NCI-H2081 treated with DMSO at 0.1 percent for 48 hours (cell line): ENCODE results near the gene ABCC5.
"Not testable (repeated sequence)": the region's sequence is repeated elsewhere in the genome, so short reads cannot be mapped to it uniquely, and the experiment has no call there.

ENCODE experiments used
- DNase-seq: peaks from one replicate; lab custom pipeline; 2025; lab: John Stamatoyannopoulos, UW

The ABCC5 gene

DNA sequence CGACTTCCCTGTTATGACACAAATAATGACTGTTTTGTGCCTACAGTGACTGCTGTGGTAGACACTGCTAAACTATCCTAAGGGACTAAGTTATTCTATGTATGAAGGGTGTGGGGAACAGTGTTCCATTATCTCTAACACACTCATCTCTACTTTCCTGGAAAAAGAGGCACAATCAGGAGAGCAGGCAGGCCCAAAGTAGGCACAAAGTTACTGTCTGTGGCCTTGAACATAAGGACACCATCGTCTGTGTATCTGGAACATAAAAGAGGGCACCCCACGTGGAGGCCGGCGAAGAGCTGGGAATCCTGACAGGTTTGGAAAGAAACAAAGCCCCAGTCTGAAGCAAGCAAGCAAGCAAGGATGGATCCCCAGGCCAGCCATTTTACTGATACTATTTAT lies 1.5 kb downstream of the ABCC5 start:
- no peak for DNase-seq

DNA sequence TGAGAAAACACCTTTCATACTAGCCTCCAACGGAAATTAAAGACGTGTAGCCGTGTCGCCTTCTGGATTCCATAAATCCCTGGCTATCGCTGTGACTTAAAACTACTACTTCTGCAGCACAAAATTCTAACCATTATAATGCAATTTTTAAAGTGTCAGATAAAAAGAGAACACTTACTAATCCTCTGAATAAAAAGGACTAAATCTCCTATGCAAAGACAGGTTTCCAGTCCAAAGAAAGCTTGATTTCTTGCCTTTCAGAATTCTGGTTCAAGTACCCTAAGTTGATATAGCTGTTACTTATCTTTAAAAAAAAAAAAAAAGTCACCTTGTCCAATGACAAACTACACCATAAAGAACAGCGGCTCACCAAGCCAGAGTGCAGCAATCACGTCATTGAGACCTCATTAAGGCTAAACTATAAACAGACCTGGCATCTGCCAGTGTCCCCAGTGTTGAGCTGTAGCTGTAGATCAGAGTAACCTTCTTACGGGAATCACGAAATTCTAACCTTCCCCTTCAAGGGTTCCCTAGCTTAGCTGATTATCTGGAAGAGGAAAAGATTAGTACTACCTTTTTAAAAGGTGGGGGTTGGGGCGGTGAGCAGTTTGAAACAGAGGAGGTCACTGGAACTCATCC lies 2.2 kb downstream of the ABCC5 start:
- peak; percentile 24 for DNase-seq

DNA sequence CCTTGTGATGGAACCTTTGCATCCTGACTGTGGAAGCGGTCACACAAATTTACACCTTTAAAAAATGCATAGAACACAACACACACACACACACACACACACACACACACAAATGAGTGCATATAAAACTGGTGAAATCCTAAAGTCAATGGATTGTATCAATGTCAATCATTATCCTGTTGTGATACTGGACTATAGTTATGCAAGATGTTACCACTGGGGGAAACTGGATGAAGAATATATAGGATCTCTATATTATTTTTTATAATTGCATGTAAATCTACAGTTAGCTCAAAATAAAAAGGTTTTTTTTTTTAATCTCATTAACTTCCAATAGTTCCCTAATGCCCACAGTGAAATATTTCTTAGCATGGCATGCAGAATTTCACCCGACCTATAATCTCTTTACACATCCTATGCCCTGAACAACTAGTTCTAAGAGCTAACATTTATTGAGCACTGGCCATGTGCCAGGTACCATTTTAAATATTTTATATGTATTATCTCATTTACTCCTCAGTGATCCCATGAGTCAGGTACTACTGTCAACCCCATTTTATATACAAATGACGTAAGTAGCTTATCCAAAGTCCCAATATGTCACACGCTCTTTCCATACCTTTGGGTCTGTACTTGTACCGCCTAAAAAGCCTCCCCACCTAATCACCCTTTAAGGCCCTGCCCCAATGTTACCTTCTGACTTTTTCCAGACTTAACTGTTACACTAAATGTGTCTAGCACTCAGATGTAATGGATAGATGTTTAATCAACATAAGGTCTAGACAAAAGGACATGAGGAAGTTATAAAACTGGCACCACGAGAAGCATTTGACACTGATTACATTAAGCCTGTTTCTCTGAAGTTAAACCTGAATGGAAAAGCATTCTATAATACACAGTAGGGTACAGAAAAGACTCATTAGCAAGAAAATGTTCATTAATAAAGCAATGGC lies 5.5 kb downstream of the ABCC5 start:
- no peak for DNase-seq

DNA sequence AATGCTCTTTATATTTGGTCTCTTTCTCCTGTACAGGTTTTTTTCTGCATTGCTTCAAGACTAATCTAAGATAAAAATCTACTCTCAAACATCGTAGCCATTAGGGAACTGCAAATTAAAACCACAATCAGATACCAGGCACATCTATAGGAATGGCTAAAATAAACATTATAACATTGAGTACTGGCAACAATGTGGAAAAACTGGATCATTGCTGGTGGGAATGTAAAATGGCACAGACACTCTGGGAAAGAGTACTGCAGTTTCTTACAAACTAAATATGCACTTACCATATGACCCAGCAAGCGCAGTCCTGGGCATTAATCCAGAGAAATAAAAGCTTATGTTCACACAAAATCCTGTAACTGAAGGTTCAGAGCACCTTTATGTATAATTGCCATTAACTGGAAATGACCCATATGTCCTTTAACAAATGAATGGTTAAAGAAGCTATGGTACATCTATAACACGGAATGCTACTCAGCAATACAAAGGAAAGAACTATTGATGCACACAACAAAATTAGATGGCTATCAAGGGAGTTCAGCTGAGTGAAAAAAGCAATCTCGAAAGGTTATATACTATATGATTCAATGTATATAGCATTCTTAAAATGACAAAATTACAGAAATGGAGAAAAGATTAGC lies 6.3 kb downstream of the ABCC5 start:
- no peak for DNase-seq

DNA sequence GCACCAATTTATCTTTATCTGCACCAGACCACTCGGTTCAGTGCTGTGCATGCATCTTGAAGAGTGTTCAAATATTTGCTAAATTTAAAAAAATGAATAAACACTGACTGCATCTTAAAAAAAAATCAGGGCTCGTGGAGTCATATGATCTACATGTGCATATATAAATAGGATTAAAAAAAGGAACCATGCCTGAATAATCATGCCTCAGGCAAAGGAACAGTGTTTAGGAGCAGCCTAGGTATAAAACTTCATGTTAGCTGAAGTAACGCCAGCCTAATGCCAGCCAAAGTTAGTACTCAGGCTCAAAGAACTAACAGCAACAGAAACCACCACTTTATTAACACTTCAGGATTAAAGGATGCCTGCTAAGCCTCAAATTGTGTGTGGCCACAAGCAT lies 9.5 kb downstream of the ABCC5 start:
- DNase-seq, result no peak

DNA sequence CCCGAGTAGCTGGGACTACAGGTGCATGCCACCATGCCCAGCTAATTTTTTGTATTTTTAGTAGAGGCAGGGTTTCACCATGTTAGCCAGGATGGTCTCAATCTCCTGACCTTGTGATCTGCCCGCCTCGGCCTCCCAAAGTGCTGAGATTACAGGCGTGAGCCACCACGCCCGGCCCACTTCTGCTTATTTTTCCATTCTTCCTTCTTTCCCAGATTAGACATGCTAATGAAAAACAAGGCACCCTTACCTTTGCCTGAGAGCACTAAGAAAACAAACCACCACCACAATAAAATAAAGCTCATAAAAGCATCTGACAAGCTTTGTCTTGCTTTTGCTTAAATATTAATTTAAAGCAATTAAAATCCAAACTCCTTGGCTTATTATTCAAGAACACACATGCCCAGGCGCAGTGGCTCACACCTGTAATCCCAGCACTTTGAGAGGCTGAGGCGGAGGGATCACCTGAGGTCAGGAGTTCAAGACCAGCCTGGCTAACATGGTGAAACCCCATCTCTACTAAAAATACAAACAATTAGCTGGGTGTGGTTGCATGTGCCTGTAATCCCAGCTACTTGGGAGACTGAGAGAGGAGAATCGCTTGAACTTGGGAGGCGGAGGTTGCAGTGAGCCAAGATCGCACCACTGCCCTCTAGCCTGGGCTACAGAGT lies 10.4 kb downstream of the ABCC5 start:
- not testable (repeated sequence) for DNase-seq

DNA sequence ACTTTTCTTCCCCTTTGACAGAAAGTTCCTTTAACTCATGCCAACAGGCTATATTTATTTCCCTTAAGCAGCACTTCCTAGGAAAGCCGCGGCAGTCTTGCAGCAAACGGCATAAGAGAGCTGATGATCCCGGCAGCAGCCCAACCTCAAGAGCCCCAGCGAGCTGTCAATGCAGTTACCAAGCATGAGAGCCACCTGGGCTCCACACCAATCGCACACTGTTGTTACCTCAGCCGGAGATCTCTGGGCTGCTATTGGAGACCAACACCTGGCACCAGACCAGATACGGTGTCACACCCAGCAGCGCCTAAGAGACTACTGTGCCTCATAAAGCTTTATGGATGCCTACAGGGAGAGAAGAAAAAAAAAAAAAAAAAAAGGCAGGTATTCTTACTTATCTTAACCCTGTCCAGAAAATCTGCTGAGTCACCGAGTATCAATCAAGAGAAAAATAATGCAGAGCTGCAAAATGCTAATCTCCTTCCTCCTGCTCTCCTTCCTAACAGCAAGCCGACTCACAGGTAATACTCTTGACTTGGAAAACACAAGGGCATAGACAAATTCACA lies 11.7 kb downstream of the ABCC5 start:
- DNase-seq, result peak; percentile 97

DNA sequence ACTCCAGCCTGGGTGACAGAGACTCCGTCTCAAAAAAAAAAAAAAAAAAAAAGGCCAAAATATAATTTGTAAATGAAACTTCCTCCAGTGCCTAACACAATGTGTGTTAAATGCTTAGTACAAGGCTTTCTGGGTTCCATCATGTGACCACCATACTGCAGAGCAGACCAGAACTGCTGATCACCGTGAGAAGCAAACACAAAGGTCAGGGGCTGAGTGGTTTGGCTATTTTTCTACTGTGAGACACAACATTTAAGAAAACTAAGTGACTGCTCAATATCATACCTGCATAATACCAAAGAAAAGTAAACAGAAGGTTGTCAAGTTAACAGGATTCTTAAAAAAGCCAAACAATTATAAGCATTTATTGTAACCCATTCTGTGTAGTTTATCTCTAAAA lies 13.2 kb downstream of the ABCC5 start:
- no peak for DNase-seq

DNA sequence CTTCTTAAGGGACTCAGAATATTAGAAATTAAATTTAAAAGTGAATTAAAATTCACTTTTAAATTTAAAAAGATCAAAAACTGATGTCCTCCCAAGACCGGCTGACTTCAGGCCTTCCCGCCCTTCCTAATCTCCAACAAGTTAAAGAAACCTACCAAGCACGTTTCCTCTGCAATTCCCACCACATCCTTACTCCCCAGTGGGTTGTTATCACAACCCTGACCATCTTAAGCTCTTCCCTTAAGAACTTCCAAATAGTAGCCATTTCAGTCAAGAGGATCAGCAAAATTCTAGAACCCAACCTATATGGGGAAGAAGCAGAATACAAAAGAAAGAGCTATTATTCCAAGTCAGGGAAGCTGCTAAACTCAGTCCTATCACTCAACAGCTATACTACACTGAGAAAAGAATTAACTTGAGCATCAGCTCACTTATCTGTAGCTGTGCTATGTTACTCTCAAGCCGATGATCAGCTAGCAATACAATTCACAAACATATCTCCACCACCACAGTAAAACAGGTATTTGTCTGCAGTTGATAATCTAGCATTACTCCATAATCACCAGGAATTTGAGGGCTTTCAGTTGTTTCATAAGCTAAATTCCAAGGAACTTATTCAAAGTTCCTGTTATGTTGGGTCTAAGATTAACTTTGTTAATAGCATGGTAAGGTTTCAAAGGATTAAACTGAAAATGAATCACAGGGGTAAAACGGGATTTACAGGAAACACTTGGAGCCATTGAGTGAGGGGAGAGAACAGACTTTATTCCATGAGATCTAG lies 14.3 kb downstream of the ABCC5 start:
- no peak for DNase-seq

DNA sequence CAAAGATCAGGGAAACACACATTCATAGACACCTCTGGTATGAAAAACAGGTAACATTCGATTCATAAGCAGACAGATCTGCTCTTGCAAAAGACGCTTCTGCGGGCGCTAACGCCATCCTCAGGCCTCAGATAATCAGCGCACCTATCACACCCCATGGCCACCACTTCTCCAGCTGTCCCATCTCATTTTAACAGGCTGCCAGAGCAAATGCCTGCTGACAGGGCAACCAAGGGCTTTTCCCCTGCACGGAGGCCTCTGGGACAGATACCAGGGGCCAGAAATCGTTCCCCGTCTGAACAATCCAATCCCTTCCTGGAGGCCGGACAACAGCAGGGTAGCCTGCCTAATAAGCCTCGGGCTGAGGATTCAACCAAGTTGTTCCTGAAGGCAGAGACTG lies 15.2 kb downstream of the ABCC5 start:
- no peak for DNase-seq

DNA sequence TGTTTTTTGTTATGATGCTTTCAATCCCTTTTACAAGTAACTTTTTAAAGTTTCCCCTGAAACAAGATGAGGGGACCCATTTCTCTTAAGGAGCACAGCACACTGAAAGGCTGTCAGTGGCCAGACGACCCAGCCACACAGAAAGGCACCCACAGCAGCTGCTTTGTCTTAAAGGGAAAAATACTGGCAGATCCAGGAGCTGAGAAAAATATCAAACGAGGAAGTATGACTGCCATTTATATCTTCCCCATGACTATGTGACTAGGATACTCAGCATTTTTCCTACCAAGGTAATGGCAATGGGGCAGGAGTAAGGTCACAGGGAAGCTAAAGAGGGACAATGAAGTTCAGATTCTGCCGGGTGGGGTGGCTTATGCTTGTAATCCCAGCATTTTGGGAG lies 15.9 kb downstream of the ABCC5 start:
- DNase-seq, result no peak

DNA sequence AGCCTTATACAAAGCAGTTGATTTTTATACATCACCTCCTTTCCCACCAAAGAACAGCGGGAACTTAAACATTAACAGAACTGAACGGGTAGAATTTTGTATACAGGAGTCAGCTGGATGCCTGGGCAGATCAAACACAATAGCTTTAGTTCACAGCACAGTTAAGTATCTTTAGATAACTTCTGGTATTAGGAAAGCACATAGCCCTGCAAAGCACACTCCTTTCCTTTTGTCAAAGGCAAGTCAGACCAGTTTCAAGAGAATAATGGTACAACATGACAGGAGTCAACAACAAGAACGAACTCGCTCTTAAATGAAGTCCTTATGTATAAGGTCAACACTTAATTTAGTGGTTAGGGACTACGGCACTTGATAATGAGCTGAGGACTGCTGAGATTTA lies 26.3 kb downstream of the ABCC5 start:
- no peak for DNase-seq

DNA sequence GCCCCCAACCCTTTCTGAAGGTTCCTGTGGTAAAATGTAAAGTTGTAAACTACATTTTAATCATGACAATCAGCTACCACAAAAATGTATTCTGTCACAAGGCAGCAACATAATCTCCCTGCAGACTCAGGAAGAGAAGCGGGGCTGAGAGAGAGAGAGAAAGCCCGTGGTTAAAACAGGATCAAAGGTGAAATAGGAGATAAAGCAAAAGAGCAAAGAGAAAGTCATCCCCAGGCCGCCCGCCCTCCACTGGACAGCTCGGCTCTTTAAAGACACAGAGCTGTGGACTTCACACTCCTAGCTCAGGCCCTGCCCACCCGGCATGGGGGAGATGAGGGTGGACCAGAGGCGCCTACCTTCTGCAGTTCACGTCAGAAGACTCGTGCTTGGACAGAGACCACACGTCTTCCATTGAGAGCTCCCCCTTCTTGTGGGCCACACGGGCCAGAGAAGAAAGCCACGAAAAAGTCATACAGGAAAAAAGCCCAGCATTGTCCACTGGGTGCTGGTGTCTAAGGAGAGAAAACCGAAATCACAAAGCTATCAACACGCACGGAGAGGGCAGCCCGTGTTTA lies 29.4 kb downstream of the ABCC5 start:
- DNase-seq, result no peak

DNA sequence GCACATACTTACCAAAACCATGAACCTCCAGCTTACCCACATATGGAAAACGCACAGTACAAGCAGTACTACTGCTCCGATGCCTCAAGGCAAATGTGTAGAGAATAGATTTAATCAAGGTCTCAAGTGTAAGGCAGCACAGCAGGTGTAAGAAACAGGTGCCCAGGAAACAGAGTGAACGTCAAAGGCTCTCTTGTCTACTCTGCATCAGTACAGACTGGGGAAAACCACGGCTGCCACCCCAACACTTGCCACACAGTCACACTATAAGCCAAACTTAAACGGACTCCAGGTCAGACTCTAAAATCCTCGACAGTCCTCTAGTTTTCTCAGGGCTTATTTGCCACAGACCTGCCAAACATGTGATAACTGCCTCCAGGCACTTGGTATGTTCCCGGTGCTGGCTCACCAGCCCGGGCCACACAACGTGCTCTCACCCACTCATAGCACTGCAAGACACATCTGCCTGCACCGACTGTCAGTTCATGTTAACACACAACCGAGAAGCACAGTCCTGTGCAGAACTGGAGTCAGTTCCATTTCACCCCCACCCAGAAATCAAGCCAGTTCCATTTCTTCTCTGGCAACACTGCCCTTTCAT lies 30.6 kb downstream of the ABCC5 start:
- no peak for DNase-seq

DNA sequence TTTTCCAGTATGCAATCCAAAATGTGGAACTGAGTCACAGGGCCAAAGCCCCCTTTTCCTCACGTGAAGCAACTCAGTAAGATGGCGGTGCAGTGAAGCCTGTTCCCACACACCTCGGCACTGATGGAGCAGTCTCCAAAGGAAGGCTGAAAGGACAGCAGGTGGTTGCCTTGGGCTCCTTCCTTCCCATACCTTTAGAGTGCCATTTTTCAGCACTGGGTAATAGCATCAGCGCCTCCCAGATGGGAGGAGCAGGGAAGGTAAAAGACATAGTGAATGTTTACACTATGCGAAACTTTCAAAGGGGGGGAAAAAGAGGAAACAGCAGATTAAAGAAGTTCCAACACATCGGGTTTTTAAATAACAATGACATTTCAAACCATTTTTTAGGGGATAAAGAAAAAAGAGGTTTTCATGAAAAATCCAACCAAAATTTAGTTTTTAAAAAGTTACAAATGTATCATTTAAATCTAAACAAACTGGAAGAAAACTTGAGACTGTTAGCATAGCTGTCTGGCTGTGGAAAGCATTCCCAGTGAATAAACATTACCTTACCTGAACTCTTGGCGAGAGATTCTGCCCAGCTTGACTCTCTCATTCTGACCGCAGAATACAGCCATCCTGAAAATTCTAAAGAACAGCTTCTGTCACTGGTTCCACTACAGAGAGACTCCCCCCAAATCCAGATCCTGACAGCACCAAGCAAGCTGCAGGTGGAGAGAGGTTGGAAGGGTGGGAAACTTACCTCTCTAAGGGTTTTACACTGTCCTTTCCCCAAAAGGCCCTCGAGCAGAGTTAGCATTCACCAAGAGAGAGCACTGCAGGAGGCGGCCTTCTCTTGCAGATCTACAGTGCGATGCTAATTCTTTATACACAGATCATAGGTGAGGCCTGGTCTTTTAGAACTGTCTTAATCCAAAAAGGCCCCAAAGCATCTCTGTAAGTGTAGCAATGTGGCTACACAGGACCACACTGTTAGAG lies 32.6 kb downstream of the ABCC5 start:
- DNase-seq, result no peak

DNA sequence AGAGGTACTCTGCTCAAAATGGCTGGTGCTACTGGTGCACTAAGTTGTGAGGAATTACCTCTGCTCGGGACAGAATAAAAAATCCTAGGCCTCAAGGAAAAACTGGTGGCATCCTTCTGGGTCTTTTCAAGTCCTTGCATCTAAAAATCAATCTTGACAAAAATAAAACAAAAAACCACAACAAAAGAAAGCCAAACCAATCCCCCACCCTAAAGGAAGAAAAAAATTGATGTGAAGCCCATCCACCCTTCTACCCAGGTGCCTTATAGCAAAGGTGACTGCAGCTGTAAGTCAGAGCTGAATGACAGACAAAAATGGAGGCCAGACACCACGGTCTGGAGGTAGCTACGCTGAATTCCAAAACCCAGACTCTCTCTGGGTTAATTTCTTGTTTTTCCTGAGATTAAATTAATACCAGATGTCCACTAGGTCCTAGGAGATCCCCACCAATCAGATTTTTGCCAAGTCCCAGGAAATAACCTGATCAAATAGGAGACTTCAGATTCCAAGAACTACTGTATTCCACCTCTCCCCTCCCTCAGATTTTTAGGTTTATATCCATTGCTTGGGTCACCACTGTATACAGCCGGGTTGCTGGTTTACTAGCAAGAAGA lies 33.5 kb downstream of the ABCC5 start:
- DNase-seq, result no peak

DNA sequence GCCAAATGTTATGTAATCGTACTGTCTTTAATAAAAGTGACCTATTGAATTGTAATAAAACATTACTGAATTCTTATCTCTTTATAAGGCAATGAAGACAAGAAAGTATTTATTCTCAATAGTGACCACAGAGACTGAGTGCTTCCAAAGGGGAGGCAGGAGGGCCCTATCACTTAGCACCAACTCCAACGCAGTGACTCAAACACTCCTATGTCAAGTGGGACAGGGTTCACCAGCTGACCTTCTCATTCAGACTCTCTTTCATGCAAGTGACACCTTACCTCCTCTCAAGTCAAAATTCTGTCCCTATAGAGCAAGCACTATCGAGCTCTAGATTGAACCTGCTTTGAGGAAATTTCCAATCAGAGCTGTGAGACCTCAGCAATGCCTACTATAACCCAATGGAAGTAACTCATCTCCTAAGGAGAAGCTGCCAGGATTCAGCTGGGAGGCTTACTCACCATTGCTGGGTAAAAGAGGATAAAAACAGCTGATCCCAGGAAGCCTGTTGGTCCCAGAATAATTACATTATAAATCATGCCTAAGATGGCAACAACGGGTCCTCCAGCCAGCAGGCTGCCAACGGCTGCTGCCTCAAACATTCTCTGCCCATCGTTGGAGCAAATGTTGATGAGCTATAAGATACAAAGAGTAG lies 35.6 kb downstream of the ABCC5 start:
- DNase-seq, result no peak

DNA sequence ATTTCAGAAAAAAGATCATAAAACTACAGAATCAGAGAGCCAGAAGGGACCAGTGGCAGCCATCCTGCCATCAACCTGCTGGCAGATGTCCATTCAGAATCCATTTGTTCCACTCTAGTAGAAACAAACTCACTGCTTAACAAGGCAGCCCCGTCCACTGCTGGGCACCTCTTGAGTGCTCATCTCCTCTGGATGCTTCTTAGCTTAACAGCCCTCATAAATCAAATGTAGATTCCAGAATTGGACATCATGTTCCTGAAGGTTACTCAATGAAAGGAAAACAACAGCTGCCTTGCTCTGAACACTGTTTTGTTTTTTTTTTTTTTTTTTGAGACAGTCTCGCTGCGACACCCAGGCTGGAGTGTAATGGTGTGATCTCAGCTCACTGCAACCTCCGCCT lies 37.3 kb downstream of the ABCC5 start:
- no peak for DNase-seq
